Ammon's horn (tissue), 1 donor: ENCODE data around the gene INIP.
"Not testable (repeated sequence)": the region's sequence is repeated elsewhere in the genome, so short reads cannot be mapped to it uniquely, and the experiment has no call there.

Source experiments
- DNase-seq: peaks from one replicate; pipeline ENCODE4 v3.0.0-alpha.2; 2016; ENCODE audit warnings: low spot score

The INIP gene

GRCh38 chr9:112734892-112735291 lies 17.0 kb upstream of the INIP start:
- no peak for DNase-seq

GRCh38 chr9:112731971-112732370 lies 14.1 kb upstream of the INIP start:
- no peak for DNase-seq

GRCh38 chr9:112728401-112728800 lies 10.5 kb upstream of the INIP start:
- DNase-seq, result no peak

GRCh38 chr9:112726428-112726827 lies 8.5 kb upstream of the INIP start:
- no peak for DNase-seq

GRCh38 chr9:112725961-112726360 lies 8.0 kb upstream of the INIP start:
- DNase-seq, result no peak

GRCh38 chr9:112722749-112723148 lies 4.8 kb upstream of the INIP start:
- DNase-seq, result not testable (repeated sequence)

GRCh38 chr9:112720113-112720780 lies 2.3 kb upstream of the INIP start:
- DNase-seq, result no peak

- no peak for DNase-seq
Measured at GRCh38 chr9:112719696-112720095, 1.8 kb upstream of the INIP start.

GRCh38 chr9:112719241-112719691 lies 1.3 kb upstream of the INIP start:
- no peak for DNase-seq

- no peak for DNase-seq
Measured at GRCh38 chr9:112712678-112713077, 5.2 kb downstream of the INIP start.

GRCh38 chr9:112711050-112711689 lies 6.7 kb downstream of the INIP start:
- DNase-seq, result peak; percentile 82

GRCh38 chr9:112705768-112706427 lies 12.0 kb downstream of the INIP start:
- peak; percentile 83 for DNase-seq

- no peak for DNase-seq
Measured at GRCh38 chr9:112703304-112703703, 14.6 kb downstream of the INIP start.

- DNase-seq, result no peak
Measured at GRCh38 chr9:112700085-112700484, 17.8 kb downstream of the INIP start.

GRCh38 chr9:112699230-112699629 lies 18.7 kb downstream of the INIP start:
- no peak for DNase-seq

- no peak for DNase-seq
Measured at GRCh38 chr9:112696461-112696860, 21.5 kb downstream of the INIP start.

GRCh38 chr9:112694706-112695555 lies 23.0 kb downstream of the INIP start:
- no peak for DNase-seq

- no peak for DNase-seq
Measured at GRCh38 chr9:112689161-112689740, 28.7 kb downstream of the INIP start.

GRCh38 chr9:112680731-112681402 lies 37.0 kb downstream of the INIP start:
- DNase-seq, result no peak

- no peak for DNase-seq
Measured at GRCh38 chr9:112677040-112677439, 40.9 kb downstream of the INIP start.

GRCh38 chr9:112673221-112673620 lies 44.7 kb downstream of the INIP start:
- DNase-seq, result not testable (repeated sequence)
